ENCODE results near the gene TCF7.

DNA sequence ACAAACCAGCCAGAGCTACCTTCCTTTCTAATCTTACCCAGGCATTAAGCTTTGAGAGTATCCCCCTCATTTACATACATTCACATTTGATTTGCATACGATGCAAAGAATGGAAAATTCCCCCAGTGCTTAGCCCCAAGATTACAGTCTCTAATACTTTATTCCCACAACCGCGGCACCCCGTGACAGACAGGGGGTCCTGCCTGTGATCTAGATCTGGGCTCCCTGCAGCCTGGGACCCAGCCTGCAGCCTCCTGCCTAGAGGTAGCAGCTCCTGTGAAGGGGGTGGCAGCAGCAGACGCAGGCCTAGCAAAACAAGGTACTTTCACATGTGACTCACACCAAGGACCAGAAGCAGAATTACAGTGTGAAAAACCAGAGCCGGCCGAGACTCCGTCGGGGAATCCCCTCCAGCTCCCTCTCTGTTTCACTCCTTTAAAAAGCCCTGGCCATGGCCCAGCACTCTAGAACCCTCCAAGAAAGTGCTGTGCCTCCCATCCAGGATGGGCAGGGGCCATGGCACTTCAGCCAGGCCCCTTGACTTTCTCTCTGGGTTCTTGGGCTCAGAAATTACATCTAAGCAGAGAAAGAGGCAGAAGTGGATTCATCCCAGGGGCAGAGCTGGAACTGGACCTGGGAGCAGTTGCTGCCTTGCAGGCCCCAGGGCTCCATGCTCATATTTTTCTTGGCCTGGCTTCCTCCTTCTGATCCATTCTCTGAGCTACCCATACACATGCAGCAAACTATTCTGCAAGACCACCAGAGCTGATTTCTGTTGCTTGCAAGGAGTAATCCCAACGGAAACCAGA is 14.0 kb upstream of the TCF7 start:
- TF ChIP-seq MYC (IDR thresholded peaks at IDR 0.05; ENCODE audit: borderline replicate concordance, low read length) (no peak), RFX5 (IDR thresholded peaks at IDR 0.05) (no peak)
